Smooth muscle cell (in vitro differentiated cells): ENCODE results near the gene HIF1AN. TPM values are rescaled to one million over a fixed set of nuclear protein-coding genes. Genes with fewer than 3 reads are reported as not detected.

ENCODE experiments used
- DNase-seq: peaks from one replicate; lab custom pipeline; 2025; ENCODE audit not compliant: unreplicated experiment; lab: John Stamatoyannopoulos, UW
- H2AFZ ChIP-seq: fragments of 200-600 bp; sonication (generic); 2 replicates; pipeline ENCODE4 v1.6.0; 2016; ENCODE audit warnings: antibody characterized with exemption, low read depth, mild to moderate bottlenecking
- H3F3A ChIP-seq: fragments of 200-600 bp; sonication (generic); 2 replicates; pipeline ENCODE4 v1.6.0; 2017; ENCODE audit warnings: antibody characterized with exemption, low read depth
- H3K27ac ChIP-seq: fragments of 200-600 bp; sonication (generic); 2 replicates; pipeline ENCODE4 v1.5.1; 2016; ENCODE audit warnings: low read depth, mild to moderate bottlenecking
- H3K27me3 ChIP-seq: fragments of 200-600 bp; sonication (generic); 2 replicates; pipeline ENCODE4 v1.6.1; 2016; ENCODE audit warnings: low read depth, mild to moderate bottlenecking
- H3K36me3 ChIP-seq: fragments of 200-600 bp; sonication (generic); 2 replicates; pipeline ENCODE4 v1.5.1; 2016; ENCODE audit warnings: low read depth
- H3K4me1 ChIP-seq: fragments of 200-600 bp; sonication (generic); 2 replicates; pipeline ENCODE4 v1.5.1; 2016; ENCODE audit warnings: low read depth
- H3K4me2 ChIP-seq: fragments of 200-600 bp; sonication (generic); 2 replicates; pipeline ENCODE4 v1.6.0; 2016; ENCODE audit warnings: mild to moderate bottlenecking
- H3K4me3 ChIP-seq: fragments of 200-600 bp; sonication (generic); 2 replicates; pipeline ENCODE4 v1.5.1; 2016; ENCODE audit warnings: mild to moderate bottlenecking
- H3K79me2 ChIP-seq: fragments of 200-600 bp; sonication (generic); 2 replicates; pipeline ENCODE4 v1.6.0; 2016; ENCODE audit warnings: low read depth, mild to moderate bottlenecking
- H3K9ac ChIP-seq: fragments of 200-600 bp; sonication (generic); 2 replicates; pipeline ENCODE4 v1.6.0; 2016; ENCODE audit warnings: low read depth
- H3K9me3 ChIP-seq: fragments of 200-600 bp; sonication (generic); replicated peaks from 2 replicates; pipeline ENCODE4 v1.5.1; 2016; ENCODE audit warnings: low read depth
- H4K20me1 ChIP-seq: fragments of 200-600 bp; sonication (generic); 2 replicates; pipeline ENCODE4 v1.6.0; 2016; ENCODE audit warnings: low read depth
- WGBS: methylation state at CpG from one replicate; pipeline ENCODE4 v1.1.7; 2016; ENCODE audit warnings: low lambda C conversion rate; 5-methylcytosine and 5-hydroxymethylcytosine counted together
- polyA plus RNA-seq: library from polyadenylated mRNA; unstranded; fragments of >200 nt; fragmentation: Nextera tagmentation; extraction: Ambion mirVana; gene quantifications from 2 replicates; pipeline ENCODE4 v1.2.1, GENCODE V29; 2016
- total RNA-seq: library from RNA; depleted of rRNA; stranded (reverse); fragments of >200 nt; gene quantifications from 2 replicates; pipeline ENCODE4 v1.2.3, GENCODE V29; 2014
- TF ChIP-seq, protein P1 (sequence below): fragments of 200-600 bp; sonication (generic); IDR thresholded peaks from 2 replicates; pipeline ENCODE4 v1.5.1; 2017; ENCODE audit warnings: borderline replicate concordance, mild to moderate bottlenecking, antibody characterized with exemption; ENCODE audit not compliant: insufficient read depth, poor library complexity, severe bottlenecking

Gene HIF1AN
- total and polyA plus RNA-seq, 2 experiments from 2014 or later = 12.4 to 28.1 TPM

DNA sequence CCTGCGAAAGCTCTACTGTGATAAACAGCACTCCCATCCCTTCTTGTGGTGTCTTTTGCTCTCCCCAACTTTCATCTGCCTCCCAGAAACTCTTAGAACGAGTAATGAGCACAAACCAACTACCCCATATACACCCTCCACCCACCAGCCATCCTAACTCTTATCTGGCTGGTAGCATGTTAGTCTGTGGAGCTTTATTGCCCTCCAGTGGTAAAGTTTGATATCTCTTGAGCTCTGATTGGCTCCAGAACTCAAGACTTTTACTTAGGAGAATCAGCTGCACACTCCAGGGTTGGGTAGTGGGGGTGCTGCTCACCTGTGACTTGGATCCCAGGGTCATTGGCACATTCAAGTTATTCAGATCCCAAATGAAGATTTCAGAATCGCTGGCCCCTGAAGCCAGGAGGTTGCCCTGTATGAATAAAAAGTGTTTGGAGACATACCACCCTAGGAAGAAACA, 27.0 kb upstream of the HIF1AN start:
- no peaks in the 10 kb centered on the region for H3K36me3 ChIP-seq
- no peak overlapping the region for H2AFZ ChIP-seq
- H3K27ac ChIP-seq = no peak overlapping the region
- no peaks in the 10 kb centered on the region for H3K9me3 ChIP-seq
- H3K4me1 ChIP-seq = no peaks in the 10 kb centered on the region
- H3K9ac ChIP-seq = no peak overlapping the region
- no peak overlapping the region for H3K4me2 ChIP-seq
- H3K79me2 ChIP-seq = no peaks in the 10 kb centered on the region
- WGBS = 47% methylated on average over 3 of the region's 3 CpGs
- no peaks in the 10 kb centered on the region for H3K27me3 ChIP-seq
- DNase-seq = no peak
- H4K20me1 ChIP-seq = no peaks in the 10 kb centered on the region
- no peaks in the 10 kb centered on the region for H3F3A ChIP-seq
- TF ChIP-seq, protein P1, sequence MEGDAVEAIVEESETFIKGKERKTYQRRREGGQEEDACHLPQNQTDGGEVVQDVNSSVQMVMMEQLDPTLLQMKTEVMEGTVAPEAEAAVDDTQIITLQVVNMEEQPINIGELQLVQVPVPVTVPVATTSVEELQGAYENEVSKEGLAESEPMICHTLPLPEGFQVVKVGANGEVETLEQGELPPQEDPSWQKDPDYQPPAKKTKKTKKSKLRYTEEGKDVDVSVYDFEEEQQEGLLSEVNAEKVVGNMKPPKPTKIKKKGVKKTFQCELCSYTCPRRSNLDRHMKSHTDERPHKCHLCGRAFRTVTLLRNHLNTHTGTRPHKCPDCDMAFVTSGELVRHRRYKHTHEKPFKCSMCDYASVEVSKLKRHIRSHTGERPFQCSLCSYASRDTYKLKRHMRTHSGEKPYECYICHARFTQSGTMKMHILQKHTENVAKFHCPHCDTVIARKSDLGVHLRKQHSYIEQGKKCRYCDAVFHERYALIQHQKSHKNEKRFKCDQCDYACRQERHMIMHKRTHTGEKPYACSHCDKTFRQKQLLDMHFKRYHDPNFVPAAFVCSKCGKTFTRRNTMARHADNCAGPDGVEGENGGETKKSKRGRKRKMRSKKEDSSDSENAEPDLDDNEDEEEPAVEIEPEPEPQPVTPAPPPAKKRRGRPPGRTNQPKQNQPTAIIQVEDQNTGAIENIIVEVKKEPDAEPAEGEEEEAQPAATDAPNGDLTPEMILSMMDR = peak; percentile 55
- no peak overlapping the region for H3K4me3 ChIP-seq

DNA sequence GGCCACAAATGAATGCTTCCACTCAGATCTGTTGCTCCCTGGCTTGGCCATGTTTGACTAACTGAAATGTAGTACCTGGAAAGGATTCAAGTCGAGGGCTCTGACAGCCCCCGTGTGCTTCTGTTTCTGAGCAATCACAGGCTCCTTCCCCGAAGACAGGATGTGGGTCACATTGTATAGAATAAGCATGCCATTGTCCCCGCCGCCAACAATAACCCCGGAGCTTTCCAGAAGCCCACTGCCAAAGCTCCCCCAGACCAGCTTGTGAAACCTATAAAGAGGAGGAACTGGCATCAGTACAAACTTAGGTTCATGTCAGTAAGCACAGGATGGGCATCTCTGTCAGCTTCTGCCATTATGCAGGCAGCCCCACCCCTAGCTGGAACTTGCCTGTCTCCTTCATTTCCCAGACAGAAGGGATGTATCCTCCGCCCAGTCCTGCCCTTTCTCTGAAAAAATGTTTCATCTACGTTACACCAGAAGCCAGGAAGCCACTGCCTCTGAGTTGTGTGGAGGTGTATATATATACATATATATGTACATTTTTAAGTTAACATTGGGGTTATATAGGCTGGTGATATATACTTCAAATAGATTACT, 26.4 kb upstream of the HIF1AN start:
- H4K20me1 ChIP-seq = no peaks in the 10 kb centered on the region
- H3K4me2 ChIP-seq = no peak overlapping the region
- H3K79me2 ChIP-seq = no peaks in the 10 kb centered on the region
- H3K4me3 ChIP-seq = no peak overlapping the region
- no peaks in the 10 kb centered on the region for H3K36me3 ChIP-seq
- no peak for DNase-seq
- H3K4me1 ChIP-seq = no peaks in the 10 kb centered on the region
- H3K9me3 ChIP-seq = no peaks in the 10 kb centered on the region
- 80% methylated on average over 8 of the region's 8 CpGs for WGBS
- H3K9ac ChIP-seq = no peak overlapping the region
- H2AFZ ChIP-seq = no peak overlapping the region
- TF ChIP-seq, protein P1 = no peak
- H3F3A ChIP-seq = no peaks in the 10 kb centered on the region
- no peak overlapping the region for H3K27ac ChIP-seq
- no peaks in the 10 kb centered on the region for H3K27me3 ChIP-seq

DNA sequence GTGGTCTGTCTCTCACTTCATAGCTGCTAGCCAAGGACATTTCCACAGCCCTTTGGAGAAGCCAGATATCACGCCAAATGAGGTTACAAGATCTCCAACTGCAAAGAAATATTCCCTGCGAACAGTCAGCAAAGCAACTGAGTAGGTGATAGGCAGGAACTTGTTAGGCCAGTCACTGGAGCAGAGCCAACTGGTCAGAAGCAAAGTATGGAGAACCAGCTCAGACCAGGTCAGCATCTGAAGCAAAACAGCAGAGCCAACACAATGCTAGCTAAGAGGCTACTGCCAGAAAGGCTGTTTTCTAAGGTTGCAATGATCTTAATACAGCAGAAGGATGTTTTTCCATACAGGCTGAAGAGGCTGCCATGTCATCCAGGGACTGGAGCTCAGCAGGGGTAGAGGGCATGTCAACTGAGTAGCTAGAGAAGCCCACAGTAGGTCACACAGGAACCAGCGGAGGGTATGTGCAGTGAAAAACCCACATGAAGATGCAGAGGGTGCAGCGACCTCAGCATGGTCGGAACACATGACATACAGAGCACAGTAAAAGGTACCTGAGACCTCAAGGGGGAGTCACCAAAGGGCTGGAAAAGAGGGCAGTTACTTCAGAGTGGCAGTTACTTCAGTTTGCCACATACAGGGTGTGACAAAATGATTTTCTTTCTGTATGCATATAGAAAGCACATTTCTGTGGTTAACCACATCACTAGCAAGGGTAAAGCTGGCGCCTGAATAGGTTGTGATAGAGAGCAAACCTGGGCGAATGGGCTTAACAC, 25.0 kb upstream of the HIF1AN start:
- H4K20me1 ChIP-seq = no peaks in the 10 kb centered on the region
- no peak overlapping the region for H3K9ac ChIP-seq
- H2AFZ ChIP-seq = no peak overlapping the region
- TF ChIP-seq, protein P1 = no peak
- WGBS = 88% methylated on average over 7 of the region's 7 CpGs
- DNase-seq = no peak
- no peaks in the 10 kb centered on the region for H3F3A ChIP-seq
- no peak overlapping the region for H3K27ac ChIP-seq
- H3K36me3 ChIP-seq = no peaks in the 10 kb centered on the region
- no peaks in the 10 kb centered on the region for H3K27me3 ChIP-seq
- no peak overlapping the region for H3K4me3 ChIP-seq
- H3K4me2 ChIP-seq = no peak overlapping the region
- no peaks in the 10 kb centered on the region for H3K79me2 ChIP-seq
- H3K9me3 ChIP-seq = no peaks in the 10 kb centered on the region
- H3K4me1 ChIP-seq = no peaks in the 10 kb centered on the region
